H9 (cell line): ENCODE data around the gene LUZP1. TPM values are rescaled to one million over a fixed set of nuclear protein-coding genes. Genes with fewer than 3 reads are reported as not detected.

ENCODE experiments used
- DNase-seq: peaks from one replicate; pipeline ENCODE4 v3.0.0-alpha.2; 2017
- H2AFZ ChIP-seq: one replicate; pipeline ENCODE4 v1.6.1; 2013; ENCODE audit warnings: mild to moderate bottlenecking, low read length, control low read depth, moderate library complexity
- H2AK5ac ChIP-seq: 2 replicates; pipeline ENCODE4 v1.6.1; 2013; ENCODE audit warnings: low read length, control low read depth, mixed read lengths; ENCODE audit not compliant: insufficient read length
- H2BK120ac ChIP-seq: one replicate; pipeline ENCODE4 v1.6.1; 2013; ENCODE audit warnings: low read depth, mild to moderate bottlenecking, low read length, control low read depth, inconsistent platforms; ENCODE audit not compliant: poor library complexity, severe bottlenecking
- H2BK12ac ChIP-seq: 2 replicates; pipeline ENCODE4 v1.6.1; 2013; ENCODE audit warnings: low read length, control low read depth, mixed read lengths, low read depth; ENCODE audit not compliant: insufficient read length
- H2BK15ac ChIP-seq: 2 replicates; pipeline ENCODE4 v1.6.1; 2013; ENCODE audit warnings: low read depth, low read length, control low read depth
- H2BK20ac ChIP-seq: one replicate; pipeline ENCODE4 v1.6.1; 2013; ENCODE audit warnings: low read depth, mild to moderate bottlenecking, low read length, control low read depth, inconsistent platforms; ENCODE audit not compliant: poor library complexity, severe bottlenecking
- H2BK5ac ChIP-seq: 2 replicates; pipeline ENCODE4 v1.6.1; 2013; ENCODE audit warnings: low read length, control low read depth, mixed read lengths; ENCODE audit not compliant: insufficient read length
- H3K14ac ChIP-seq: 2 replicates; pipeline ENCODE4 v1.6.1; 2013; ENCODE audit warnings: low read length, control low read depth; ENCODE audit not compliant: insufficient read depth
- H3K18ac ChIP-seq: 2 replicates; pipeline ENCODE4 v1.6.1; 2013; ENCODE audit warnings: low read depth, mild to moderate bottlenecking, mixed read lengths, low read length, control low read depth; ENCODE audit not compliant: insufficient read length
- H3K23ac ChIP-seq: 2 replicates; pipeline ENCODE4 v1.6.1; 2013; ENCODE audit warnings: low read length, control low read depth, mixed read lengths, low read depth; ENCODE audit not compliant: insufficient read length
- H3K23me2 ChIP-seq: 2 replicates; pipeline ENCODE4 v1.6.1; 2013; ENCODE audit warnings: low read depth, mild to moderate bottlenecking, mixed read lengths, low read length, control low read depth; ENCODE audit not compliant: insufficient read length, poor library complexity, severe bottlenecking
- H3K27ac ChIP-seq: 2 replicates; pipeline ENCODE4 v1.5.1; 2013; ENCODE audit warnings: low read length, control low read depth, mixed read lengths, low read depth; ENCODE audit not compliant: insufficient read length
- H3K27me3 ChIP-seq: 2 replicates; pipeline ENCODE4 v1.6.1; 2013; ENCODE audit warnings: low read length, control low read depth, inconsistent platforms; ENCODE audit not compliant: insufficient read depth
- H3K4ac ChIP-seq: 2 replicates; pipeline ENCODE4 v1.6.1; 2013; ENCODE audit warnings: low read depth, mild to moderate bottlenecking, control low read depth, inconsistent platforms, low read length, moderate library complexity
- H3K4me1 ChIP-seq: 2 replicates; pipeline ENCODE4 v1.6.1; 2013; ENCODE audit warnings: low read length, control low read depth, inconsistent platforms; ENCODE audit not compliant: insufficient read depth
- H3K4me2 ChIP-seq: 2 replicates; pipeline ENCODE4 v1.6.1; 2013; ENCODE audit warnings: low read length, control low read depth, mixed read lengths; ENCODE audit not compliant: insufficient read length, insufficient read depth
- H3K56ac ChIP-seq: 2 replicates; pipeline ENCODE4 v1.6.1; 2013; ENCODE audit warnings: low read depth, mild to moderate bottlenecking, mixed read lengths, low read length, control low read depth; ENCODE audit not compliant: insufficient read length
- H3K79me1 ChIP-seq: 2 replicates; pipeline ENCODE4 v1.6.1; 2013; ENCODE audit warnings: low read depth, mild to moderate bottlenecking, moderate library complexity, low read length, control low read depth, inconsistent platforms; ENCODE audit not compliant: insufficient read depth, poor library complexity, severe bottlenecking
- H3K79me2 ChIP-seq: 2 replicates; pipeline ENCODE4 v1.6.1; 2013; ENCODE audit warnings: low read length, control low read depth, inconsistent platforms; ENCODE audit not compliant: insufficient read depth
- H3K9ac ChIP-seq: 2 replicates; pipeline ENCODE4 v1.6.1; 2013; ENCODE audit warnings: low read length, control low read depth, mixed read lengths; ENCODE audit not compliant: insufficient read length; ENCODE audit errors: extremely low read depth
- H3K9me3 ChIP-seq: one replicate; pipeline ENCODE4 v1.6.1; 2013; ENCODE audit warnings: low read depth, low read length, inconsistent platforms; ENCODE audit not compliant: control insufficient read depth
- H3T11ph ChIP-seq: one replicate; pipeline ENCODE4 v1.6.1; 2013; ENCODE audit warnings: mild to moderate bottlenecking, low read length, control low read depth, inconsistent platforms
- H4K20me1 ChIP-seq: one replicate; pipeline ENCODE4 v1.6.1; 2013; ENCODE audit not compliant: control insufficient read depth, insufficient read length, insufficient read depth
- H4K5ac ChIP-seq: 2 replicates; pipeline ENCODE4 v1.6.1; 2013; ENCODE audit warnings: low read depth, mild to moderate bottlenecking, mixed read lengths, low read length, control low read depth; ENCODE audit not compliant: insufficient read length
- H4K8ac ChIP-seq: replicated peaks from 2 replicates; pipeline ENCODE4 v1.6.1; 2013; ENCODE audit warnings: low read length, control low read depth, mixed read lengths, low read depth; ENCODE audit not compliant: insufficient read length
- H4K91ac ChIP-seq: 2 replicates; pipeline ENCODE4 v1.6.1; 2013; ENCODE audit warnings: low read depth, mild to moderate bottlenecking, moderate library complexity, mixed read lengths, low read length, control low read depth; ENCODE audit not compliant: insufficient read length
- H3K27ac Mint-ChIP-seq, 3 experiments: 2 replicates in 2 of 3; 3 replicates in 1 of 3; pipeline ENCODE4 v1.8.0; 2020 to 2021; ENCODE audit warnings: mixed read lengths in 3 of 3, mild to moderate bottlenecking in 1 of 3, moderate library complexity in 1 of 3
- H3K27me3 Mint-ChIP-seq: 2 replicates; pipeline ENCODE4 v1.8.0; 2021; ENCODE audit warnings: low read depth, mild to moderate bottlenecking, moderate library complexity, mixed read lengths
- H3K36me3 Mint-ChIP-seq, 3 experiments: 2 replicates in 2 of 3; 3 replicates in 1 of 3; pipeline ENCODE4 v1.8.0; 2020 to 2021; ENCODE audit warnings: low read depth in 3 of 3, mixed read lengths in 3 of 3; ENCODE audit not compliant: insufficient read depth in 1 of 3
- H3K4me1 Mint-ChIP-seq, 2 experiments: 2 replicates each; pipeline ENCODE4 v1.8.0; 2020; ENCODE audit warnings: mixed read lengths in 2 of 2
- H3K4me3 Mint-ChIP-seq, 2 experiments: 2 replicates in 1 of 2; 3 replicates in 1 of 2; pipeline ENCODE4 v1.8.0; 2020 to 2021; ENCODE audit warnings: mild to moderate bottlenecking in 2 of 2, mixed read lengths in 2 of 2, moderate library complexity in 1 of 2
- H3K9me3 Mint-ChIP-seq, 2 experiments: 2 replicates in 1 of 2; 3 replicates in 1 of 2; pipeline ENCODE4 v1.8.0; 2020; ENCODE audit warnings: mild to moderate bottlenecking in 2 of 2, mixed read lengths in 2 of 2, moderate library complexity in 1 of 2
- CTCF ChIP-seq: fragments of 200-600 bp; sonication (generic); conservative IDR thresholded peaks from 3 replicates; pipeline ENCODE4 v1.8.0; 2021; ENCODE audit warnings: antibody characterized with exemption, mild to moderate bottlenecking
- WGBS: extraction: QIAGEN DNeasy Blood & Tissue Kit; methylation state at CpG from one replicate; pipeline ENCODE4 v1.1.7; 2013; ENCODE audit warnings: missing lambda C conversion rate, low lambda C conversion rate, mixed read lengths; ENCODE audit not compliant: insufficient read length; ENCODE audit errors: extremely low coverage; 5-methylcytosine and 5-hydroxymethylcytosine counted together
- total RNA-seq: library from RNA; stranded (reverse); gene quantifications from 2 replicates; pipeline ENCODE4 v1.2.1, GENCODE V29; 2021

Gene LUZP1
- total RNA-seq, 1 experiment from 2014 or later: 48.2 TPM

DNA sequence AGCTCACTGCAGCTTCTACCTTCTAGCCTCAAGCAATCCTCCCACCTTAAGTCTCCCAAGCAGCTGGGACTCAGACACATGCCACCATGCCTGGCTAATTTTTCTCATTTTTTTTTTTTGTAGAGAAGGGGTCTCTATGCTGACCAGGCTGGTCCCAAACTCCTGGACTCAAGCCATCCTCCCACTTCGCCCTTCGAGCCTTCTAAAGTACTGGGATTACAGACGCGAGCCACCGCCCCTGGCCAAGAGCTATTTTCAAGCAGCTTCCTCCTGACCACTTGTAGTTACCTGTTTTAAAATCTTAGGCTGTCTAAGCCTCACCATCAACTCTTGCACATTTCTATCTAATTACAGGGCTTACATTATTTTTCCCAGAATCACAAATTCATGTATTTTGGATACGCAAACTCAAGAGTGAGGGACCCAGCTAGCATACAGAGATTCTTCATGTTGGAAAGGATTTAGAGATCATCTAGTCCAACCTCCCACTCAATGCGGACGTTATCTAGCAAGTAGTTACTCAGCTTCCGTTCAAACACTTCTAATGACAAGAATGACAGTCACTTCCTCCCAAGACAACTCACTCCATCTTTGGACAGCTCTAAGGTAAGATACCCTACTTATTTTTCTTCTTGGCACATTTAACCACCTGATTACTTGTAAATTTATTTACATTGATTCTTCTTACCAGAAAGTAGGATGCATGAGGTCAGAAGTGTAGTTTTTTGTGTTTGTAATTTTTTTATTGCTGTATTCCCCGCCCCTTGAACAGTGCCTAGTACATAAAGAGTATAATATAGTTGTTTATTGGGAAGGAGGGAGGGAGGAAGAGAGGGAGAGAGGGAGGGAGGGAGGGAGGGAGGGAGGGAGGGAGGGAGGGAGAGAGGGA lies 65.4 kb downstream of the LUZP1 start:
- Histone ChIP-seq H4K8ac (no peak overlapping the region), H3K27ac (no peak overlapping the region), H3K27me3 (no peaks in the 10 kb centered on the region), H4K91ac (no peak overlapping the region), H3K9ac (no peak overlapping the region), H2BK5ac (no peak overlapping the region), H3K4me1 (peaks cover 10% of the 10 kb centered on the region; the same call in 1 of the 2 replicates), H2BK120ac (no peak overlapping the region), H4K5ac (no peak overlapping the region), H2AK5ac (no peak overlapping the region), H3T11ph (no peak overlapping the region), H2AFZ (no peak overlapping the region), H4K20me1 (no peaks in the 10 kb centered on the region), H3K79me2 (no peaks in the 10 kb centered on the region), H3K79me1 (peaks cover 3% of the 10 kb centered on the region), H3K14ac (no peak overlapping the region), H3K4me2 (no peak overlapping the region), H3K56ac (no peak overlapping the region), H2BK20ac (no peak overlapping the region), H3K23me2 (no peaks in the 10 kb centered on the region), H3K9me3 (no peaks in the 10 kb centered on the region), H3K18ac (no peak overlapping the region), H2BK12ac (no peak overlapping the region), H3K4ac (no peak overlapping the region), H2BK15ac (no peak overlapping the region), H3K23ac (no peak overlapping the region)
- peaks cover 6 to 22% (median 20%) of the 10 kb centered on the region in 3 experiments; a peak in 5 of 7 replicates for H3K36me3 Mint-ChIP-seq
- H3K9me3 Mint-ChIP-seq: no peaks in the 10 kb centered on the region
- no CpG with 5 or more reads among the region's 10 CpGs for WGBS
- peaks cover 18 to 31% of the 10 kb centered on the region in 2 experiments for H3K4me1 Mint-ChIP-seq
- no peak for DNase-seq
- no peak for TF ChIP-seq CTCF
- no peak overlapping the region for H3K4me3 Mint-ChIP-seq
- peak overlapping the region; percentile 20 to 75 (median 39); a peak in 4 of 7 replicates for H3K27ac Mint-ChIP-seq
- H3K27me3 Mint-ChIP-seq: no peaks in the 10 kb centered on the region
